Hindlimb muscle (tissue), 1 donor: ENCODE data around the gene SLC66A1. TPM values are rescaled to one million over a fixed set of nuclear protein-coding genes. Genes with fewer than 3 reads are reported as not detected.

Source experiments
- DNase-seq: peaks from one replicate; pipeline ENCODE4 v3.0.0-alpha.2; 2013
- polyA plus RNA-seq: library from polyadenylated mRNA; unstranded; fragments of 120-200 nt; gene quantifications from one replicate; pipeline ENCODE4 v1.2.1, GENCODE V29; 2013; ENCODE audit not compliant: insufficient read length

The SLC66A1 gene
- polyA plus RNA-seq, 1 donor: 13.1 TPM

DNA sequence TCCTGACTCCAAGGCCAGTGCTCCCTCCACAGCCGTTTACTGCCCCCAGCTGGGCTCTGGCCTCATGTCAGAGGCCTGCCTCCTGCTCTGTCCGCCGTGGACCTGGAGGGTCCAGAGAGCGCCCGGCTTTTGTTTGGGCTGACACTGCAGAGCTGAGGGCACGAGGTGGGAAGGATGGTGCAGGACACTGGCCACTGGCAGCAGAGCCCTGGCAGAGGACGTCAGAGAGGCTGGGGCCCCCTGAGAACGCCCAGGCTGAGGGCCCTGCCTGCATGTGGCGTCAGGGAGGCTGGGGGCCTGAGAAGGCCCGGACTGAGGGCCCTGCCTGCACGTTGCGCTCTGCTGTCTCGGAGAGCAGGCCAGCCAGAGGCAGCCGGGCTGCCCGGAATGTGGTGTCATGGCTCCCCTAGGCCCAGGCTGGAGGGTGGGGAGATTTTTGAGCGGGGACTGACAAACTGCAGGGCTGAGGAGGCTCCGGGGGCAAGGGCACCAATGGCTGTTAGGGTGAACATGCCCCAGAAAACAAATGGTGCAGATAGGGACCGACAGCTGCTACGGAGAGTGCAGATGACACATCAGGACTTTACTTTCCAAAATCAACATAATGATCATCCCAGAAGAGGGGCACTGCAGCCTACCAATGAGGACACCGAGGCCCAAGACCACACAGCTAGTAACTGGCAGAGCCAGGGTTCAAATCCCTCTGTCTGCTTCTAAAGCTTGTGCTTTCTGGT lies 31.7 kb downstream of the SLC66A1 start:
- no peak for DNase-seq

DNA sequence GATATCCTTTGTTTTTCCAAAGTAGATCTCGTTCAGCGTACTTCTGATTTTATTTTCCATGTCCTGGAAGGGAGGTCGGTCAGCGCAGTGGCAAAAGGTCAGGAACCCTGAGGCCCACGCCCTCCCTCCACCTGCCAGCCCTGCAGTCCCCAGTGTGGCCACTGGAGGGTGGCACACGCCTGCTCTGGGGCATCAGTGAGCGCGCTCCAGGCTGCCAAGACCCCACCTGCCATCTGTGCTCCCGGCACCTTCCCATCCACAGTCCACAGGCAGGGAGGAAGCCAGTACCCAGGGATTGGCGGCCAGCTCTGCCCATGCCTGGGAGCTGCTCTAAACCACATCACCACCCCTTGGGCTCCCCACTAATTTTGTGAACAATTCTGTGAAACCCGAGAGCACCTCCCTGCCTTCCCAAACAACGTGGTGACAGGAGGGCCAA lies 32.3 kb downstream of the SLC66A1 start:
- DNase-seq: peak; percentile 40

DNA sequence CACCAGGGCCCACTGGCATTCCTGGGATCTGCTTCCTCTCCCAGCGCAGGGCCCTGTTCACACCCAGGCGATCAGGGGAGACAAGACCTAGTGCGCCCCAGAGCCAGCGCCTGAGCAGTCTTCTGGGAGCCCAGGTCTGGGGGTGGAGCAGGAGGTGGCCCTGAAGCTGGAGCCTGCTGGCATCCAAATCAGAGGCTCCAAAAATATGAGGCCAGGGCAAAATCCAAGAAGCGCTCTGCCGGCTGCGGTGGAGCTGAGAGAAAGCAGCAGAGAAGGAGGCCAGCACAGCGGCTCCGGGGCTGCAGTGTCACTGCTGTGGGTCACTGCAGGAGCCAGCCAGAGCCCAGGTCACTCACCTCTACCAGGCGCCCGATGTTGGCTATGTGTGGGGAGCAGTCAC lies 32.7 kb downstream of the SLC66A1 start:
- no peak for DNase-seq

DNA sequence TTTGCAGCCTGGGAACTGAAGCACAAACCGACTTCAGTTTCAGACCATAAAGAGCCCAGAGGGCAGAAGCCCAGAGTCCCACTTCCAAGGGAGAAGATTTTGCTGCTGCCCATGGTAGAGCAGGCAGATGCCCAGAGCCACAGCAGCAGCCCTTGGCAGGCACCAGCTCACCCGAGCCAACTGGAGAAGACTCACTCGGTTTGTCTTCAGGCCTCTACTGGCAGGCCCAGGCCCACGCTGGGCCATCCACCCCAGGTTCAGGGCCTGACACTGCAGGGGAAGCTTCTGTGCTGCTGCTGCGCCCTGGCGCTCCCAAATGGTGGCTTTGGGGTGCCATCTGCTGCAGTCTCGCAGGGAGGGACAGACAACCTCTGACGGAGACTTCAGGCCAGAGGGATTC lies 33.3 kb downstream of the SLC66A1 start:
- DNase-seq: no peak

DNA sequence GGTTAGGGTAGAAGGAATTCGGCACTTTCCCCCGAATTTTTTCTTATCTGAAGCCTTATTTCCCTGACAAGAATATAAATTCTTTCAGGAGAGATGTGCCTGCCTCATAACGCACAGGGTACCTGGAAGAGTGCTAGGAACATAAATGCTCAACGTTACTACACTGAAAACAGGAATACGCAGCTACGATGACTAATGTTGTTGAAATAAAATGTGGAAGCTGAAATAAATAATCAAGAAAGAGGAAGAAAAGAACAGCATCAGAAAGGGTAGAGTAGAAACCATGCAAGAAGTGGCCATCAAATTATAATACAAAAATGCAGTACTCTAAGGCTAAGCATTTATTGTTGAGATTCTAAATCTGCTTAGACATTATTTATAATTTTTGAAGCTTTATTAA lies 33.9 kb downstream of the SLC66A1 start:
- DNase-seq: no peak

DNA sequence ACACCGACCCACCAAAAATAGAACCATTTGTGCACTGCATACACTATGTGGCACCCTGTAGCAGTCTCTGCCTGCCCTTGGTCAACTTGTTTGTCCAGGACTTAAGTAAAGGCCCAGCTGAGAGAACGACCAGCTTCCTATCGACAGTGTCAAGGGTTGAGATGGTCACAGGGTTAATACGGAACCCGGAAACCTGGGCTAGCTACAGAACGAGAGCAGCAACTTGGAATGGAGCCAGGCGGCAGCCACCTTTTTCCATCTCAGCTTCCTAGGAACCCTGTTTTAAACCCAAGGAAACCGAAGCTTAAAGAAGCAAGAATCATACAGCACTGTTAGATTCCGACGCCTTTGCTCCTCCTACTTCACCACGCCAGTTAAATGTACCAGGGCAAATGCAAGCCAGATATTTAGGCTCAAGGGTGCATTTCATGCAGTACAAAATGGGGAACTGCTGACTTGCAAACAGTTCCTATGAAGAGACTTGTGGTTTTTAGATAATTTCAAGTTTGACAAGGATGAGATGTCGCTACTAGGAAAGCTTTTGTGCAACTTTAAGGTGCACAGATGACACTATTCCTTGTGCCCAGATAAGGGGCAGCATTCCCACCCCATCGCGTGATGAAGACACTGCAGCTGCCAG lies 35.5 kb downstream of the SLC66A1 start:
- no peak for DNase-seq

DNA sequence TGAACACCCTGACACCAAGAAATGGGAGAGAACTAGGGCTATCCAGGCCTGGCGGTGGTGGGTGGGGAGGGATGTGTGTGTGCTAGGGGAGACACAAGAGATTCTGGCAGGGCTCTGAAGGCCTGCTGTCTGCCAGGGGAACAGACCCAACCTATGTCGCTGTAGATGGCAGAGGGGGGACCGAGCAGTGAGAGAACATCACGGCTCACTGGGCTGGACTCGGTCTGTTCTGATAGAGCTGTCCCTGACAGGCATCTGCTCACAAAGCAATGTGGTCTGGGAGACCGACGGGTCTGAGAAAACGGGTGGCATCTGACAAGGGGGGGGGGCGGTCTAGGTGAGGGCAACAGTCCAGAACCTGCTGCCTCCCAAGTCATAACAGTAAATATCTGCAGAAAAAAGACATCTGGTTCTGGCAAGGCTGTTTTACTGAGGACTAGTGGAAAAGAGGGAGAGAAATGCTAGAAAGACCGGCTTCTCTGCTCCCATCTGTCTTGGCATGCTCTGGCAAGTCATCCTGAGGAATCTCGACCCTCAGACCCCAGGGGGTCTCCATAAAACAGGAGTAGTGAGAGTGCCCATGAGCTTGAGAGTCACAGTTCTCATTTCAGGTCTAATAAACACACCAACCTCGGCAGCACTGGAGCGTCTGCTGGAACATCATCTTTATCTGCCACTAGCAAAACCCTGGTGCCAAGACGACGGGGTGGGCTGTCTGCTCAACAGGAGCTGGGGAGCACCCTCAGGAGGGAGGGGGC lies 36.5 kb downstream of the SLC66A1 start:
- DNase-seq: no peak

DNA sequence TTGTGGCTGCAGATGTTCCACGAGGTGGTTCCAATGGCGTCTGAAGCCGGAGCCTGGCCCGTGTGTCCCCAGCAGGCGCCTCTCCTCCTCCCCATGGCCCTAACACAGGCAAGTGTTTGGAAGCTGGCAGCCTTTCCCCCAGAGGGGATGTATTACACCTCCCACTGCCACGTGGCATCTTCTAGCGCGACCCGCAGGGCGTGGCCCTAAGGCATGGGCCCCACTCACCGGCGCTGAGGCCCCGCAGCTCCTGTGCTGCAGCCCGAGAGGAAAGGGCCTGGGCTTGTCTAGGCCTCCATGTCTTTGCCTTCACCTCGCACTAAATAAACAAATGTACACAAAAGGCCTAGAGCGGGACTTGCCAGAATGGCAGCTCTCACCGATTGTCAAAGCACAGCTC lies 37.9 kb downstream of the SLC66A1 start:
- no peak for DNase-seq

DNA sequence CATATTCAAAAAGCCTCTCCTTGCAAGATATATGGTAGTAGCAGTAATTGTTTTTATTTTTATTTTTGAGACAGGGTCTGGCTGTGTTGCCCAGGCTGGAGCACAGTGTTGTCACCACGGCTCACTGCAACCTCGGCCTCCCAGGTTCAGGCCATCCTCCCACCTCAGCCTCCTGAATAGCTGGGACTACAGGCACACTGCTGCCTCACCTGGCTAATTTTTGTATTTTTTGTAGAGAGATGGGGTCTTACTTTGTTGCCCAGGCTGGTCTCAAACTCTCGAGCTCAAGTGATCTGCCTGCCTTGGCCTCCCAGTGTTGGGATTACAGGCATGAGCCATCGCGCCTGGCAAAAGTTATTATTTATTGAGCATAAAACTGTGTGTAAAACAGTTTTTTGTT lies 38.4 kb downstream of the SLC66A1 start:
- DNase-seq: no peak

DNA sequence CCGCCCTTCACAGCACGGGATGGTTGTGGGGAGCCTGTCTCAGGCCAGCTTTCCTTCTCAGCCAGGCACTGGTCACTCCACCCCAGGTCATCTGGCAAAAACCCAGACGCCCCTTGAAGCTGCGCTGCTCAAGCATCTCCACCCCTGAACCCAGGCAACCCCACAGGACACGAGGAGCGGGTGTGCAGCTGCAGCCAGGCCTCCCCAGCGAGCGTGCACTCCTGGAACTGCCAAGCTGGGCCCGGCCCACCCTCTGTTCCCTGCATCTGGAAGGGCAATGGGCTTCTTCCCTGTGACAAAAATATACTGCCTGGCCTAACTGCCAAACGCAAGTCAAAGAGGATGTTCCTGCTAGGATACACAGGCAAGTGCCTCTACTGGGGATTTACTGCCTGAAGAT lies 39.7 kb downstream of the SLC66A1 start:
- DNase-seq: no peak

DNA sequence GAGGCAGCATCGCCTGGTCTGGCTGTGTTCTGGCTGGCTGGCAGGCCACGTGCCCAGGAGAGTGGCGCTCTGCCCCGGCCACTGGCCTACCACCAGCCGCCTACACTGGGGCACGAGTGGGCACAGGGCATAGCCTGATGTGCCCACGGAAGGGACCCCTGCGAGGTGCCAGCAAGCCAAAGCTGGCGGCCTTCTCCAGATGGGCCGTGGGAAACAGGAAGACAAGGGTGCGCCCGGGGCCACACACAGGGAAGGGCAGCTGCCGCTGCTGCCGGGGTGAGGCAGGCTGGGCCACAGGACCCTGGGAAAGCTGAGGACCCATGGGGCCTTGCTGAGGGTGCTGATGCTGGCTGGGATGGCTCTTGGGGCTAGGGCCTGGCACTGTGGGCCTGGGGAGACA lies 40.7 kb downstream of the SLC66A1 start:
- DNase-seq: no peak

DNA sequence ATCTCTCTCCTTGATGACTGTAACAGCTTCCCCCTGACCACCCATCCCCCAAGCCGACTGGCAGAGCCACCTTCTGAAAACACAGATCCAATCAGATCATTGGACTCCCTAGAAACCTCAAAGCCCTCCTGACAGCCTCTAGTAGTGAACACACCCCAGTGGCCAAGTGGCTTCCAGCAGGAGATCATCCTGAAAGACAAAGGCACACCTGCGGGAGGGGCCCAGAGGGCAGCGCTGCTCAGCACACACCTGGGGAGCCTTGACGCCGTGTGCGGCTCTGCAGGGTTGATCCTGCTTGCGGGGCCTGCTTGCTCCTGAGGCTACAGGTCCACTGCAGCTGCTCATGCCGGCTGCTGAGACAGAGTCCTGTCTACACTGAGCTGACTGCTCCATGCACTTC lies 41.5 kb downstream of the SLC66A1 start:
- DNase-seq: no peak

DNA sequence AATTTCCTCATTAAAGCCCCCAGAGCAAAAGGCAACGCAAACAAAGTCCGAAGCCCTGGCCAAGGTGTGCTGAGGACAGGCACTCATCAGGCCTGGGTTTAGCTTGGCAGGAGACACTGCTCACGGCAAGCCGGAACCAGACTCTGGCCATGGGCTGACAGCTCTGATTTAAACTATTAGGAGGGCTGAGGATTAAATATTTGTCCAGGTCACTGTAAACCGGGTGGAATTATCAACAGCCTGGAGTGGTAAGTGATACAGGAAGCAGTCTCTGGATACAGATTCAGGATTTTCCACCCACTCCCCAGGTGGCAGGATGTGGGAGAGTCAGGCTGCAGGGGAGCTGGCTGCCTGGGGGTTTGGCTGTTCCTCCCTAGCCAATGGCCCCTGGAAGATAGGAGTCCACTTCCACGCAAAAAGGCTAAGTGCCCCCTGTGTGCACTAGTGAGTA lies 42.4 kb downstream of the SLC66A1 start:
- DNase-seq: no peak

DNA sequence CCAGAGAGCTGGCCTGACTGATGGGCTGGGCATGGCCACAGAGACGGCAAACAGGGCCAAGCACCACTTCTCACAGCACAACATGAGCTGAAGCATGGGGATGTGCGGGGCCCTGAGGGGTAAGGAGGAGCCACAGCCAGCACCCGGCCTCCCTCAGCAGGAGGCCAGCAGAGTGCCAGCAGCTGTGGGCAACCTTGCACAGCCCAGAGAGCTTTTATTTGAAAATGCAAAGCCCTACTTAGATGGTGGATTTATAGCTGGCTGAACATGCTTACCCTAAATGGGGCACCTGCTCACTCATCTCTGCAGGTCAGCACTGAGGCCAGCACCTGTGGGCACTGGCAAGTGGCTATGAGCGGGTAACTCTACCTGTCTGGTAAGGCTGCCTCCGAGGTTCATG lies 44.1 kb downstream of the SLC66A1 start:
- DNase-seq: no peak

DNA sequence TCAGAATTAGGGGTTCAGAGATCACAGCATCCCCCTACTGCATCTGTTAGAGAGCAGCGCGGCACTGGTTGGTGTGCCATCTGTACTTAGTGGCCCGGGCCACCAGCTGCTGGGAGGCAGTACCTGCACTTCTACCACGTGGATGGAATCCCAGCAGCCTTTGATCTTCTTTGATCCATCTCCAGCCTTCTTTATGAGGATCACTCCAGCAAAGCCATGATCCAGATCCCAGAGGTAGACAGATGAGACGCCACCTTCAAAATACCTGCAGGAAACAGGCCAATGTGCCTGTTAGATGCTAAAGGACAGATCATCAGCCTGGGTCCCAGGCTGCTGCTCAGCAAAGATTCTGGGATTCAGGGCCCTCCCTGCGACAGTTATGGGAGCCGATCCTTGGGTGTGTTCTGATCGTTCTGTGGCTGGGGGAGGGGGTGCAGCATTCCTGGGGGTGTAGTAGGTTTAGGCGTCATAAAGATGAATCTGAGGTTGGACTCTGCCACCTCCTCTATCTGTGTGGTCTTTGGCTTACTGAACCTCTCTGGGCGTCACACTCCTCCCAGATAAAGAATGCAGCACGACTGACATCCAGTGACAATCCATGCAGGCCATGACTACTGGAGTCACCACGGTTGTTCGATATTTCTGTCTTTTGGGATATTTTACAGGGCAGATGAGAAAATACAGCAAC lies 45.3 kb downstream of the SLC66A1 start:
- DNase-seq: no peak

DNA sequence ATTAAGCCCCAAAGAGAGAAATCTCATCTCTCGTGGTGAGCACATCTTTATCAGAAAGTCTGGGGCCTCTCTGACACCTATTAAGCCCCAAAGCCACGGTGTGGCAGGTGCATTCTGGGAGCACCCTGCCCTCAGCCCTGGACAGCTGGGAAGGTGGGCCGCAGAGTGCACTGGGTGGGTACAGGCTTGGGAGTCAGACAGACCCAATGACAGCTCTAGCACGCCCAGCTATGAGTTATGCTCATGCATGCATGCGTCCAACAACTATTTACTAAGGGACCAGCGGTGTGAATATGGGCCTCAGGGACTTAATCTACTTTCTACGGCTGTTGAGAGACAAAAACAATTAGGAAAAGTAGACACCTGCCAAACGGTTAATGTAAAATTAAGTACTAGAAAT lies 46.6 kb downstream of the SLC66A1 start:
- DNase-seq: no peak

DNA sequence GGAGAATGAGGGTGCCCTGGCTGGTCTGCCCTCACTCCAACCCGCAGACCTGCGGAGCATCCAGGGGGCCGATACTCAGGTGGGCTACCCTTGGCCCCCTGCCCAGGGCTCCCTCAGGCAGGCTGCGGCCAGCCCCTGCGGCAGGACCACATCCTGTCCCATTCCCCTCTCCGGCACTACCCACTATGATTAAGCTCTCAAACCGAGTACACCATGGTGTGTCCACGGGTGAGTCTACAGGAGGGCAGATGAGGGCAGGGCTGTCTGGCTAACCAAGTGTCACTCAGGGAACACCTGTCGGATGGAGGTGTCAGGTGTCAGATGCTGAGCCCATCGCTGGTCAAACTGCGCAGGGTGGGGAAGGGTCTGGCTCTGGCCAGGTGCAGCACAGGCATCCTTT lies 47.2 kb downstream of the SLC66A1 start:
- no peak for DNase-seq

DNA sequence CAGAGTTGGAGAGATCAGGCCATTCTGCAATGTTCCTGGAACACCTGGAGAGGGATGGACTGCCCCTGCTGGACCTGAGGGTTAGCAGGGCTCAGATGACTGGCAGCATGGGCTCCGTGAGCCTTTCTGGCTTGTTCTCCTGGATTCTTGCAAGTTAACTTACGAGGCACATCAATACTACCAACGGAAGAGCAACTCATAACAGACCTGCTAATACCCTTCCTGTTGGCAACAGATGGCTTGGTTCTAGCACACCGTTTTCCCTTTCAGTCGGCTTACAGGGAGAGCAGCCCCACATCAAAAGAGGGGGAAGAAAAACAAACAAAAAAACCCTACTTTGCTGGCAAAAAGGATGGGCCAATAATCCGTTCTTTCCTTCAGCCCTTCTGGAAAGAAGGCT lies 47.9 kb downstream of the SLC66A1 start:
- DNase-seq: no peak

DNA sequence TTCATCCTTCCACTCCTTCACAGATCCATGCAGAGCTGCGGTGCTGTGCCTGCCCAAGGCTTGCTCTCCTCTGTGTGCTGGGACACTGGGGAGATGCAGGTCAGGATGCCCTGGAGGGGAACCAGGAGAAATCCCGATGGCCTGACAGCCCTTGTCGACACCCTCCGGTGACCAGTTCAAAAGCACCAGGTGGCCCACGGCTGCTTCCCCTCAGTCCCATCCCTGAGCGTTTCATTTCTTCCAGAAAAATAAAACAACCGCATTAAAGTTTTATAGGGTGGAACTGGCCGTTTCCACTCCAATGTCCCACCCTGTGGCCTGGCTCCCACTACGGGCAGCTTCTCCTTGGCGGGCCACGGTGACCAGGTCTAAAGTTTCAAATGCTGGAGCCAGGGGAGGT lies 48.3 kb downstream of the SLC66A1 start:
- DNase-seq: no peak

DNA sequence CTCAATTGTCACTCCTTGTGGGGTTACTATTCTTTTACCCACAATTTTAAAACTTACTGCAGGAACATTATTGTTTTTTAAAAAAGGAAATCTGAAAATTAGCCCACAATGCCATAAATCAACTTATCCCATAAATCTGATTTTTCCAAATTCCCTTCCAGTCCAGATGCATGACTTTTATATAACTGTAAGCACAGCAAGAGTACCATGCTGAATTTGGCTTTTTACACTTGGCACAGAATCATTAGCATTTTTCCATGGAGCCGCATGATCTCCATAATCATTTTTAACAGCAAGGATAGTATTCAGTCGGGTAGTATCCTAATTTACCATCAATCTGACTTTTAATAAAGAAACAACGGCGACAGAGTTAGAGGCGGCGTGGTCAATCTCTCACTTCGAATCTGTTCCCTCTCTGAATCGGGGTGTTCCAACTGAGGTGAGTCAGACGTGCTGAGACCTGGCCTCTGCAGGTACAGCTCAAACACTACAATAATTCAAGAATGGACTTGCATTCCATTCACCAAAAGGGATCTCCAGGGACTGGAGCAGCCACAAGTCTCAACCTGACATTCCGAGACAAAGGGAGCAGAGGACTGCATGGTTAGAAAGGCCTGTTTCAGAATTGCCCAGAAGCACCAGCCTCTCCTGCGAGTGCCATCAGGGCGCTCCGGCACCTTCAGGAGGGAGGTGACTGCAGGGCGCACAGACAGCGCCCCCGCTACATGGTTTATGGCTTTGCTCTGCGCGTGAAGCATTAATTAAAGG lies 48.9 kb downstream of the SLC66A1 start:
- DNase-seq: peak; percentile 47

DNA sequence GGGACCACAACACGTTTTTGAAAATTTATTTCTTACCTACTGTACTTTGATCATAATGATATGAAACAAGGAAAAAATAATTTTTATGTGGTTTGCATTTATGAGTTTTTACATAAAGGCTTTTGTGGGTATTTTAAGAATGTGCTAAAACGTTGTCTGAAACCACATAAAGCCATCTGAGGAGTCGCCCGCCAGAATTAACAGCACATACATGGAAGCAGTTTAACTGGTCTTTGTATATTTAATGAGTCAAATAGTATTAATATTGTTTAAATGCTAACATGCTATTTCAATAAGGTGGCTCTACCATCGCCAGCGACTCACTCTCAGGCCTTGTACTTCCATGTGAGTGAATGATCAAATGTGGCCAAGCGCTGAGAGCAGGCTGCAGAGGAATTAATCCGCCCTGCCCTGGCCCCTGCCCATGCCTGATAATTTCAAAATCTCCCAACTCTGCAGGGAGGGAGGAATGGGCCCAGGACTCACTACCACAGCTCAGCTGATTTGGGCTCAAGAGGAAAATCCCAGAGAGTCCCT lies 49.6 kb downstream of the SLC66A1 start:
- DNase-seq: no peak

DNA sequence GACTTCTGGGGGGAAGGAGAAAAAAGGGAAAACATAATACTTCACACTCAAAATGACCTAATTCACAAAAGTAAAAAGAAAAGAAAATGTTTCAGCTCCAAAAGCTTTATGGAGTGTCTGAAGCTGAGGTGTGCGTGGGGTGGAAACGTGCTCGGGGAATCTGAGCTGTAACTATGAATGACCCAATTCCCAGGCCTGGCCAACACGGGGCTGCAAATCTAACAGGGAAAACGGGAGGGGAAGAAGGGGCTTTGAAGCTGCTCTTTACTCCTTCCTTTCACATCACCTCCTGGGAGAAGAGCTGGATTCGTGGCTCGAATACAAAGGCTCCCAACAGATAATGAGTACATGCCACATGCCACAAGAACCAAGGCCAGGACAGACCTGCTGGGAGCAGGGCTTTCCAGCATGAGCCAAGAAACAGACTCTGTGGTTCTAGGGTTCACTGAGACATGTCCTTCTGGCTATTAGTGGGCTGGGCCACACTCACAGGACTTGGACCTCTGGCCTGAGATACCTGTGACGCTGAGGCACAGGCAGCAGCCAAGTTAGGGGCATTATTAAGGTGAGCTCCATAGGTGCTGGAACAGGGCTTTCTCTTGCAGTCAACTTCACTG lies 51.5 kb downstream of the SLC66A1 start:
- no peak for DNase-seq
